Bronchial epithelial cell (primary cell): Measurements from ENCODE around the gene FAM3B. TPM values are rescaled to one million over a fixed set of nuclear protein-coding genes. Genes with fewer than 3 reads are reported as not detected.

Experiments
- DNase-seq: peaks from one replicate; pipeline ENCODE4 v3.0.0-alpha.2; 2010; ENCODE audit warnings: low read depth
- FAIRE-seq: peaks from 2 replicates; lab custom pipeline; 2011; peaks lifted over from hg19 to GRCh38; lab: Jason Lieb, UNC
- H3K27me3 ChIP-seq: 2 replicates; pipeline ENCODE4 v1.5.1; 2011; ENCODE audit warnings: low read length; ENCODE audit not compliant: control insufficient read depth, insufficient read depth
- H3K36me3 ChIP-seq: 2 replicates; pipeline ENCODE4 v1.5.1; 2011; ENCODE audit warnings: low read length; ENCODE audit not compliant: control insufficient read depth, insufficient read depth
- H3K4me3 ChIP-seq: 2 replicates; pipeline ENCODE4 v1.5.1; 2011; ENCODE audit warnings: mild to moderate bottlenecking, low read depth, low read length, control low read depth
- total RNA-seq: library from RNA; depleted of rRNA; stranded (reverse); fragments of >200 nt; gene quantifications from 2 replicates; pipeline ENCODE4 v1.2.1, GENCODE V29; 2014
- TF ChIP-seq, protein P1 (sequence below): IDR thresholded peaks from 2 replicates; pipeline ENCODE4 v1.5.1; 2011; ENCODE audit warnings: mild to moderate bottlenecking, moderate library complexity, low read length, control low read depth, inconsistent platforms; ENCODE audit not compliant: insufficient read depth, severe bottlenecking

FAM3B gene
- total RNA-seq, 1 donor from 2014 or later, result not detected

DNA sequence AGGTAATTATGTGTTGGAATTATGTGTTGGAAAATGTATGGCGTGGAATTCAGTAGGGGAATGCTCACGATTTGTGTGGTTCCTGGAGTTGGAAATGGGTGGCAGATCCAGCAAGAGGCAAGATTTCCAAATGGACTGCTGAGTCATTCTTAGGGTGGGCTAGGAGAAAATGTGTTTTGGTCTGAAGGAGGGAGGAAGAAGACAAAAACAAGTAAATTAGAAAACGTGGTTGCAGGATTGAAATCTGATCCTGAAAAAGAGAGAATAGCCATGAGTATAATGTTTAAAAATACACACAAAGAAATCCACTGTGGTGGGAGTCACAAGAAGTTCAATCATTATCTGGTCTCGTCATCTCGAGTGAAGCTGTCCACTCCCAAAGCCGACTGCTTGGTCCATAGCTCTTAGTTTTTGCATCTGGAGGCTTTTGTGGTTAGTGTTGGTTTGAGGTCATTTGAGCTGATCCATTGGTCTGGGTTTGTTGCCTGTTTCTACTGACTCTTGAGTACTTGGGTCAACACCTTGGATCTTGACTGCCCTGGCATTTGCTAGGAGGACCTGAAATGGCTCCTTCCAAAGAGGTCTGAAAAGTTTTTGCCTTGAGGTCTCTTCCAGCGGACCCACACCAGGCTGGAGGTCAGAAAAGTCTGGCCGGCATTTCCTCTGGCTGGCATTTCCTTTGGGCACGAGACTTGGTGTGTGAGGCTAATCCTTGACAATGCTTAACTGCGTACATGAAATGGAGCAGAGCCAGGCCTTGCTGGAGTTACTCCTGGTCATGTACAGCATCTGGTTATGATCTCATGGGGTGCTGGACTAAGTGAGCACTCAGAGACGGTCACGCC, 54.5 kb downstream of the FAM3B start:
- Histone ChIP-seq H3K36me3 (no peaks in the 10 kb centered on the region), H3K27me3 (no peaks in the 10 kb centered on the region), H3K4me3 (no peak overlapping the region)
- TF ChIP-seq, protein P1, sequence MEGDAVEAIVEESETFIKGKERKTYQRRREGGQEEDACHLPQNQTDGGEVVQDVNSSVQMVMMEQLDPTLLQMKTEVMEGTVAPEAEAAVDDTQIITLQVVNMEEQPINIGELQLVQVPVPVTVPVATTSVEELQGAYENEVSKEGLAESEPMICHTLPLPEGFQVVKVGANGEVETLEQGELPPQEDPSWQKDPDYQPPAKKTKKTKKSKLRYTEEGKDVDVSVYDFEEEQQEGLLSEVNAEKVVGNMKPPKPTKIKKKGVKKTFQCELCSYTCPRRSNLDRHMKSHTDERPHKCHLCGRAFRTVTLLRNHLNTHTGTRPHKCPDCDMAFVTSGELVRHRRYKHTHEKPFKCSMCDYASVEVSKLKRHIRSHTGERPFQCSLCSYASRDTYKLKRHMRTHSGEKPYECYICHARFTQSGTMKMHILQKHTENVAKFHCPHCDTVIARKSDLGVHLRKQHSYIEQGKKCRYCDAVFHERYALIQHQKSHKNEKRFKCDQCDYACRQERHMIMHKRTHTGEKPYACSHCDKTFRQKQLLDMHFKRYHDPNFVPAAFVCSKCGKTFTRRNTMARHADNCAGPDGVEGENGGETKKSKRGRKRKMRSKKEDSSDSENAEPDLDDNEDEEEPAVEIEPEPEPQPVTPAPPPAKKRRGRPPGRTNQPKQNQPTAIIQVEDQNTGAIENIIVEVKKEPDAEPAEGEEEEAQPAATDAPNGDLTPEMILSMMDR, result no peak
- no peak for DNase-seq
- FAIRE-seq, result no peak

DNA sequence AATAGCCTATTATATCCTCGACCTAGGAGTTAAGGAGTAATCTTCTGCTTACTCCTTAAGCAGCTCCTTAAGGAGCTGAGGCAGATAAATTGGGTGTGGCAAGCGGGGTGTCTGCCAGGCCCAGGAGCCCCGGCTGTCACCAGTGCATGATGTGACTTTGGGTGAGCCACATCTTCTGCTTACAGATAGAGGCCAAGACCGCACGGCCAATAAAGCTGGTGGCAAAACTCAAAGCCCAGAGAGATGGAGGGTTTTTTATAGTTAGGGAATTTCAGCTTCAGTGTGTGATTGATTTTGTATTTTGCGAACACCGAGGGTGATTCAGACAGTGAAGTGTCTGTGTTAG, 55.1 kb downstream of the FAM3B start:
- no peak for FAIRE-seq

DNA sequence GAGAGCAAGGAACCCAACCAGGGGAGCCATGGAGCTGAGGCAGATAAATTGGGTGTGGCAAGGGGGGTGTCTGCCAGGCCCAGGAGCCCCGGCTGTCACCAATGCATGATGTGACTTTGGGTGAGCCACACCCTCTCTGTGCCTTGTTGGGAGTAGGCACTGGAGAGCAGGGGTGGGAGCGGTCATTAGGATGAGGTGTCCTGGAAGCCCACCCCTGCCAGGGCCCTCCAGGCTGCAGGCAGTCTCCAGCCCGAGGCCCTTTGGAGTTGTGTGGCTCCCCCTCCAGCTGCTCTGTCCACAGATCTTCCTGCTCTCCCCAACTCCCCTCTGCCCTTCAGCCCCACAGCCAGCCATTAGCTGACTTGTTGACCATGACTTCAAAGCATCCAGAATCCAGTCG, 56.7 kb downstream of the FAM3B start:
- TF ChIP-seq, protein P1, result no peak
- FAIRE-seq (no peak), DNase-seq (no peak)
- Histone ChIP-seq H3K36me3 (no peaks in the 10 kb centered on the region), H3K27me3 (no peaks in the 10 kb centered on the region), H3K4me3 (no peak overlapping the region)

More for the DNA sequence above, 55.1 kb downstream of the FAM3B start:
- DNase-seq, result no peak
- Histone ChIP-seq H3K36me3 (no peaks in the 10 kb centered on the region), H3K27me3 (no peaks in the 10 kb centered on the region), H3K4me3 (no peak overlapping the region)
- TF ChIP-seq, protein P1, result no peak

DNA sequence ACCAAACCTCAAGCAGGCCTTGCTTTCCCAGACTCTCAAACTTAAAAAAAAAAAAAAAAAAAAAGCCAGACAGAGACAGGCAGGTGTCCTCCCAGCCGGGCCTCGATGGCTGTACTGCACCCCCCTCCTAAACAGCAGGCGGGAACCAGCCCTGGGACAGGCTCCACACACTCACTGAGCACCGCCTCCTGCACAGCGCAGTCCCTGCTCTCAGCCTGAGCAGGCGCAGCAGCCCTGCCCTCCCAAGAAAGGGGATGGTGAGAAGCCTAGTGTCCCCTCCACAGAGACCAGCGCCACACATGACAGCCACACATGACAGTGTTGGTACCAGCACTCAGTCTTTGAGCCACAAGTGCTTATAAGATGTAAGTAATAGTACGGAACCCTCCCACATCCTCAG, 57.2 kb downstream of the FAM3B start:
- H3K27me3 ChIP-seq, result no peaks in the 10 kb centered on the region
- no peak overlapping the region for H3K4me3 ChIP-seq
- DNase-seq (no peak), FAIRE-seq (no peak)
- no peaks in the 10 kb centered on the region for H3K36me3 ChIP-seq
- TF ChIP-seq, protein P1, result no peak

DNA sequence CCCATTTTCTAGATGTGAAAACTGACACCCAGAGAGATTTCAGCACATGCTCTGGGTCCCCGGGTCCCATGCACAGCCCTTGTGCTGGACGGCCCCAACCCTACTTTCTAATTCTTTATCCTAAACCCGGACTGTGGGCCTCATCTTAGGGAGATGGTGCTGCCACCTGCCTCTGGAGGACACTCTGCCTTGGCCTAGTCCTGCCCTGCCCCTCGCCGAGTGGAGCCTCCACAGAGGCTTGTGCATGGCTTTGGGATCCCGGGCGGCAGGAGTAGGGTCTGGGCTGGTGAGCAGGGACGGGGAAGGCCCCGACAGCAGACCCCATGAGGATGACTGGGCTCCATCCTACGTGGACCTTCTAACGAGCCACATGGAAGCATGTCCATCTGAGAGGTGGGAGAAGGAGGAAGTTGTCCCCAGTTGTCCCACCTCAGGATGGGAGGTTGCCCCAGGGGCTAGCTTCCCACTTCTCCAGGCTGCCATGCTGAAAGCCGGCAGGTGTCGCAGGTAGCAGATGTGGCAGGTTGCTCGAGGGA, 57.6 kb downstream of the FAM3B start:
- Histone ChIP-seq H3K27me3 (no peaks in the 10 kb centered on the region), H3K4me3 (no peak overlapping the region), H3K36me3 (no peaks in the 10 kb centered on the region)
- DNase-seq (no peak), FAIRE-seq (no peak)
- TF ChIP-seq, protein P1, result no peak
